GM19240 (cell line): ENCODE measurements around the gene SVIL.
"Not testable (repeated sequence)": the region's sequence is repeated elsewhere in the genome, so short reads cannot be mapped to it uniquely, and the experiment has no call there.

ENCODE experiments used
- DNase-seq: peaks from one replicate; pipeline ENCODE4 v3.0.0; 2011; ENCODE audit warnings: low spot score; ENCODE audit not compliant: insufficient read length

Gene SVIL

DNA sequence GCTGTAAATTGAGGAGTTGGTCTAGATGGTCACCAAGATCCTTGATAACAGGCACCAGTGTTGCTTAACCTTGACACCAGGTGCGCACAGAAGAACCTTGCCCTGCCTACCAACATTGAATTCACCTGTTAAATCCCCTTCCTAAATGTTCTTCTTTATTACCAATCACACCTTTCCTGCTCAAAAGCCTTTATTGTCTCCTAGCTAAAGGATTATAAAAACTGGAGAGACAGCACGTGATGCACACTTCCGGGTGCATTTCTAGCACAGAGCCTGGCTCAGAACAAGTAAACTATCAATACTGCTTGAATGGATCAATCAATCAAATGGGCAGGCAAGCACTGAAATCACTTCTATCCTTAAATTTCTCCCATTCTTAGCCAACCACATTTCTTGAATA lies 56.3 kb downstream of the SVIL start:
- DNase-seq: no peak

DNA sequence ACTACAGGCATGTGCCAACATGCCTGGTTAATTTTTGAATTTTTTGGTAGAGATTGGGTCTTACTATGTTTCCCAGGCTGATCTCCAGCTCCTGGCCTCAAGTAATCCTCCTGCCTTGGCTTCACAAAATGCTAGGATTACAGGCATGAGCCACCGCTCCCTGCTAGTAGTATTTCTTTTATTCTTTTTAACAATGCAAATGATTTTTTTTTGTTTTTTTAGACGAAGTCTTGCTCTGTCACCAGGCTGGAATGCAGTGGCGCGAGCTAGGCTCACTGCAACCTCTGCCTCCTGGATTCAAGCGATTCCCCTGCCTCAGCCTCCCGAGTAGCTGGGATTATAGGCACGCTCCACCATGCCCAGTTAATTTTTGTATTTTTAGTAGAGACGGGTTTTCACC lies 58.1 kb downstream of the SVIL start:
- DNase-seq: no peak

DNA sequence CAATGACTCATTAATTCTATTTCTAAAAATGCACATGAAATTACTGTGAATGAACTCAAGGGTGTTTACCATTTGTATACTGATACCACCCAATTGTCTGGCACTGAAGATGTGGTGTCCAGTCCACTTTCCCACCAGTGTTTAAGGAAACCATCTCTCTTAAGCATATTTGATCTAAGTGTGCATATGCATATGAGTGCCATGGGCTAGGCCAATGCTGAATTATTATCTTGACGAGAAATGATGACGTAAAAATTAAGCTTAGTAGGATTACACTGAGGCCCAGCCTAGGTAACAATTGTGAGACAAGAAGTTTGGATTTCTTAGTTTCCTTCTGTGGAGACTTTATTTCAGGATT lies 59.7 kb downstream of the SVIL start:
- DNase-seq: no peak

DNA sequence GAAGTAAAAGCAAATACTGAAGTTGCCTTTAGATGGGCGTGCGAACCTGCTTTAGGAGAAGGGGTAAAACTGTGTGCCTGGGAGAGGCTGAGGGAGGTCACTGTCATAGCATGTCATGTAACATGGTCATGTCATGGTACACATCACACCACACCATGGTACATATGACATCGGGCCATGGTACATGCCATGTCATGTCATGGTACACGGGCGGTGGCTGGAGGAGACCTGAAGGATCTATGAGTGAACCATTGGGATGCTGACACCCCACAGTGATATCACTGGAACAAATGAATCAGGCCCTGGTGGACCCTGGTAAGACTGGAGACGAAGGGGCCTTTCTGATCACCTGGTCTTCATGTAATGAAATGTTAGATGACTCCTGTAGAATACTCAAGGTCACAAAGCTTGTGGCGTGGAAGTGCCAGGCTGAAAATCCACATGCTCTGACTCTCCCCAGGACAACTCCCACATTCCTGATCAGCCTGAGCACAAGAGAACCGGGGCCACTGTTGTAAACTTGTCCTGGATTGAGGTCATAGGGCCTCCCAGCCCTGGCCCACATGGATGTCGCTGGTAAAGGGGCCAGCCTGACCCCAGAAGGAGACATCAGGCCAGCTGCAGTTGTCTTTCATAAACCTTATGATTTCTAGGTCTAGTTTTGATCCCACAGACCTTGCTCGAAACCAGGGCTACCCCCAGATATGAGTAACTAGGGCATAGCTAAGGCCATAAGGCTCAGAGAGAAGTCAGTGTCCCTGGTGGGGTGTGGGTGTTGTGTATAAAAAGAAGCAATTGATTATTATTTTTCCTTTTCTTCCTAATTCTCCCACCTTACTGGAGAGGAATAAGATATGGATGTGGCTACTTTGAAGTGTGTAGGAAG lies 60.3 kb downstream of the SVIL start:
- not testable (repeated sequence) for DNase-seq

DNA sequence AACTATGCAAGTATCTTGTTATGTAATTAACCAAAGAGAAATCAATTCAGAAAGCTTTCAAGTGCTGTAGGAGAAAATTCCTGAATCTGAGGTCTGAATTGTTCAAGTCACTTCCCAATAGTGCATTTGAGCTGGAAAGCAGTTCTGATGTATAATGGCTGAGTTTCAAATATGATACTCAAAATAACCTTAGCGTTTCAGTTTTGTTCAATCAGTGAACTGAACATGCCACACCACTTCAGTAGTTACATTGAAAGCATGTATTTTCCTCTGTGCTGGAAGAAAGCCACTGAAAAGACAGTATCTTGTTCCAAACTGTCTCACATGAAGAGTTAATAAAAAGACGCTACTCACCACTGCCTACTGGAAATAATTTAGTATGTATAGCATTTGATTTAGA lies 64.5 kb downstream of the SVIL start:
- not testable (repeated sequence) for DNase-seq

DNA sequence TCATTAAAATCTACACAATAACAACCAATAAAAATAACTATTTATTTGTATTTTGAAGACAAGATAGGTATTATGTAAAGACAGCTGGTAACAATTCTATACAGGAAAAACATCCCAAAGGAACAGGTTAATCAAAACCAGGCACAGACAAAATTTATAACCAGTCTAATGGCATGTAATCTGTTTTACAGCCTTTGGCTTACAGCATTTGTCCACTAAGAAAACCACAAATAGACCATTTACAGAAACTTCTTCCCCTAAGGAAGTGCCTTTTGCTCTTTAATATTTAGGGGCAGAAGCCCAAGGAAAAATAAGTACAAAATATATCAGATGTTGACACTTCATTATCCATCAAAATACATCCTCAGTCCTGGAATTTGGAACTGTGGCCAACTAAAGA lies 65.0 kb downstream of the SVIL start:
- no peak for DNase-seq

DNA sequence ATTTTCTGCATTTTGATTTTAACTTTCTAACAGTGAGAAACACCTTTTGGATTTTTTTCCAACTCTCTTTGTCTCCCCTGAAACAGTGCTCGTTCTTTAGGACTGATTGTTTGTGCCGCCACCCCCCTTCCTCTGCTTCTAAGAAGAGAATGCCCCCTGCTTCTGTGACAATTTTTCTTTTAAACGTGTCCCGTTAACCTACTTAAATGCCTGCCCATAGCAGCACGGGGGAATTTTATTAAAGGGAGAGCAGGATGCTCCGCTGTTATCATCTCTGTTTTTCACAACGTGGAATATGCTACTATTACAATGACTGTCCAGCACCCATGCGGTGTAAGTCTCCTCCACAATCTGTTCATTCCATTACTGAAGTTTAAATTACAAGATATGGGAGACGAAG lies 67.8 kb downstream of the SVIL start:
- no peak for DNase-seq

DNA sequence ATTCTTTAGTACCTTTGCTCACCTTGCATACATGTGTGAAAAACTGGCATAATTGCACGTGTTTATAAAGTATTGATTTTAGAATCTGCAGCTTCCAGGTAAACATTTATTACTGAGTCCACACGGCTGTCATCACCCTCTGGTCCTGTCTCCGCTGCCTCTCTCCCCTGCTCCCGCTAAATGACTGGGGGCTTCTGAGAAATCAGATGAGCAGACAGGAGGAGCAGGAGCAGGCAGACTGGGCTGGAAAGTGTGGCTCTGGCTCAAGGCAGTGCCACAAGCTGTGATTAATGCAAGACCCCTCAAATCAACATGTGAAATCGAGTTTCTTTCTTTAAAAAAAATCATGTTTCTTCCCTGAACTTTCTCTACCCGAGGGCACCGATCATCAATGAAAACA lies 68.6 kb downstream of the SVIL start:
- DNase-seq: not testable (repeated sequence)

DNA sequence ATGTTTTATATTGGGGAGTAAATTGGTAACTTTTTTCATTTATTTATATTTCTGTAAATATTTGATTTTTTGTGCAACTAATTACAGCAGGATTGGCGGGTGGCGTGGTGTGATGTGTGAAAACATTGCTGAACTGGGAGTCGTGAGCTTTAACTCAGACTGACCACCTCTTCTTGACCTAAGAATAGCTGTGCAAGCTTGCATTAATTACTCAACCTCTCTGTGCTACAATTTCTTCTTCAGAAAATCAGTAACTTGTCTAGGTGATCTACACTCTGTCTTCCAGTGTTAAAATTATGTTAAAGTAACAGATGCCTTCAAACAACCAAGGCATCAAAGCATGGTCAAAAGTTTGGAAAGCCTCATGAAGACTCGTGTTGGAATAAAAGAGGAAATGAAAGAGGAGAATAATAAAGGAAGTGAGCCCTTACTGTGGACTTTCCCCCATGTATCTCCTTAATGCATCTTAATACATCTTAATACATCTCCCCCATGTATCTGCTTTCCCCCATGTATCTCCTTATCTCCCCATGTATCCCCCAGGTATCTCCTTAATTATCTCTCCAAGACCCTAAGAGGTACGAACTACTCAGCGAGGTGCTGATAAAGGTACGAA lies 71.2 kb downstream of the SVIL start:
- DNase-seq: no peak

DNA sequence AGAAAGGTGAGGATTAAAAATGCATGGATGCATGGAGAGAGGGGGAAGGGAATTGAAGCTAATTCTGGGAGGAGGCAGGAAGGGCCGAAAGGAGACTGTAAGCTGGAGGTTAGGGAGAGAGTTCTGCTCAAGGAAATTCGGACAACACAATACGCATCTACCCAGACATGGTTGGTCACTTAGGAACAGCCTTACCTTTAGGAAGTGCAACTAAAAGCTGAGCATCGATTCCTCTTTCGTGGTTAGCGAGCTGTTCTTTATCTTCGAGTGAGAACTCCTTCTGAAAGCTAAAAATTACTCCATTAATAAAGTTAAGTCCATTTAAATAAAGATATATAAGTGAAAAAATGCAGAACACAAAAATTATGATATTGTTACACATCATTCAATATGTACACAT lies 71.8 kb downstream of the SVIL start:
- DNase-seq: not testable (repeated sequence)

DNA sequence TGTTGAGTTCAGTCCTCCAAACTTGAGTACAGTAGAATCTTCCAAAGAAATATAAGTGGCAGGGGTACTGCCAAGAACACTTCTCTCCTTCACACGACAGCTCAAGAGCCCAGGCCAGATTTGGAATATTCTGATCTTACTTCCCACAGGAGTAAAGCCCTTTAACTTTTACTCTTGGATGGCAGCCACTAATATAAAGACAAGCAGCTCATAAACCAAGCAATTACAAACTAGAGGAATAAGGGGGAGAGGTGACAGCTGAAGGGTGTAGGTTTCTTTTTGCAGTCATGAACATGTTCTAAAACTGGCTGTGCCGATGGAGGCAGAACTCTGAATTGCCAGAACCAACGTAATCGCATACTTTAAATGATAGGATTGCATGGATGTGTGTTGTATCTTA lies 74.8 kb downstream of the SVIL start:
- DNase-seq: no peak

DNA sequence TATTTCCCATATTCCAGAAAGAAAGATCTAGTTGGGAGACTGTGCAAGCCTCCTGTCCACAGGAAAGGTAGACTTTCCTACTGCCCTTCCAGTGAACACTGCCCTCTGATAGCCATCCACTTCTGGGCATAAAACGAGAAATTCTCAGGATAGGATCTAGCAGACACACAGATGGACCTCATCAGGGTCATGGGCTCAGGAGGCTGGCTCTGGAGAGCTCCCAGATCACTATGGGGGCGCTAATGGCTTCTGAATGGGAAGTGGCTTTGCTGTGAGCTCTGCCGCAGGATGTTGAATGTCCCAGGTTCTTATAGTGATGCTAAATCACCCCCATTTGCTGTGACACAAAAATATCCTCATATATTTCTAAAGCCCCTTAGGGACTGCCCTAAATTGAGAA lies 77.1 kb downstream of the SVIL start:
- no peak for DNase-seq

DNA sequence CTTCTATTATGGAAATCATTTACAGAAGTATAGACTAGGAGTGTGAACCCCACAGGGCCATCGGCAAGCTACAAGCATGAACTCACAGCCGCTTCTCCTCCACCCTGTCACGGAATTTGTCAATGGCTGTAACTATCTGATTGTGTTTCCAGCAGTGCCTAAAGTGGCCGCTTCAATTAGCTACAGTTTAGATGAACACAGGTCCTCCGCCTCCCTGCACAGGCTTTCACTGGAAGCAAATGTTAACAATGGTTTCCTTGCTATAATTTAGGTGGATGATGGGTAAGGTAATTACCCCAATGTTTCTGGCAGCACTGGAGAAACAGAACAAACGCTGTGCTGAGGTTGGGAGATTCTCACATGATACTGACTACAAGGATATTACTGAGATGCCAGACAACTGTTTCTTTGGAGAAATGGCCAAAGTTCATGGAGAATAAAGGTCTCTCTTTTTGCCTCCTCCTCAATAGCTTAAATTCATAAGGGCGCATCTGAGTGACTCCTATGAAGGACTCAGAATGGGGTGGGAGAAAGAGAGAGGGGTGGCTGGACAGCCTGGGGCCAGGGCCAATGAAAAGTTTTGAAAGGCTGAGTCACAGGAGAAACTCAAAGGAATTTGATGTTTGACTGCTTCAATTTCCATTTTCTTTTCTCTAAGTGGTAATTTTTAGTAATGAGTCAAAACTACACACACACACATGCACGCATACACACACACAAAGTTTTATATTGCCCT lies 78.9 kb downstream of the SVIL start:
- no peak for DNase-seq

DNA sequence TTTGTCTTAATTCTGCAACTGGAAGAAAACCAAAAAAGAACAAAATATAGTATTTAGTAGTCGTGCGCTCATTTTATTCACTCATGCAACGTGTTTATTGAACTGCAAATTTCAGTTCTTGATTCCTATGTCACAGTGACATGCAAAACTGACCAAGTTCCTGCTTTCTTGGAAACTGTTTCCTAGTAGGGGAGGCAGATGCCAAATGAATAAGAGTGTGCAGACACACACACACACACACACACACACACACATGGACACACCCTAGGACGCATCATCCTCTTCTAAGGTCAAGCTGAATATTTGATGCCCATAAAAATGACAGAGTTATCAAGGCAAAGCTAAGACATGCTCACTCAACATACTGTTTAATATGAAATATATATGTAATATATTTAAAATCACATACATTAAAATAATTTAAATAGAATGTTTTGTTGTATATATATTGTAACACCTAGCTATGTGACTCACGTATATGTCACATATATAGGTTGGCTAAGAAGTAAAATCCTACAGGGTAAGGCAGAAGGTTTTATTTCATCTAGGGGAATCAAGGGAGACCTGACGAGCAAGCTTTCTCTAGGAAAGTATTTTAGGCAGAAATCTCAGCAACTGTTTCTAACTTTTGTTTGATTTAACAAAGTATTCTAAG lies 79.6 kb downstream of the SVIL start:
- no peak for DNase-seq

DNA sequence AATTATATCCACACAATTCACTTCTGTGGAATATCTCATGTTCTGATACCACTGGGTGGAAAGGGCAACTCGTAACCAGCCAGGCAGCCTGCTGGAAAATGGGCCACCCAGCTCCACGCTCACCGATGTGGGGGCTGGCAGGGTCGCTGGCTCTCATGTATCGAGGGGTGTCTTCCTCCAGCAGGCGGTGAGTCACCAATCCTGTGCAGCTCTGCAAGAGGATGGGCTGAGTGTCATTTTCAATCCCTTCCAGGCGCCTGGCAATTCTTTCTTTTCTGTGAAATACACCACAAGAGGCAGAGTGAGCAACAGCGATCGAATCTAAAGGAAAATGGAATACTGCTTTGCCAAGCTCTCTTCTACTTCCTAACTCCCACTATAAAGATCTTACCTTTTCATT lies 80.1 kb downstream of the SVIL start:
- DNase-seq: no peak

DNA sequence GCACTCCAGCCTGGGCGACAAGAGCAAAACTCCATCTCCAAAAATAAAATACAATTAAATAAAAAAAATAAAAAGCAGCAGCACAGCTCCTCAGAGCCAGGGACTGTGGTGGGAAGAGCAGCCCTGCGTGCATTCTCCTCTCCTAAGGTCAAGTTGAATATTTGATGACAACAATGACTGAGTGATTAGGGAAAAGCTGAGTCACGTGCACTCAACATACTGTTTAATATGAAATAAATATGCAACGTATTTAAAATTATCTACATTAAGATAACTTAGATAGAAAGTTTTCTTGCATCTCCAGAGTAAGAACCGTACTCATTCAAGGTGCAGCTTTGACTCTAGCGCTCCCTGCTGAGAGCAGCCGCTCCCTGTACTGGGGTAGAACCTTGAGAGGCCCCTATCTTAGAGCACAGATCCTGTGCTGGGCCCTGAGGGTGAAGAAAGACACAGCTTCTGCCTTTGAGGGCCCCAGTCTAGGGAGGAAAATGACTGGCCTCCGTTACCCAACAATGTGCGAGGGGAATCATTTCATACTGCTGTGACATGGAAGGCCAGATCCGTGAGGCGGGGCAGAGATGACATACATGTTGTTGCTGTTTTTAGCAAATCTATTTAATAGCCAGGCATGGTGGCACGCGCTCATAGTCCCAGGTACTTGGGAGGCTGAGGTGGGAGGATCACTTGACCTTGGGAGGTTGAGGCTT lies 81.1 kb downstream of the SVIL start:
- DNase-seq: no peak

DNA sequence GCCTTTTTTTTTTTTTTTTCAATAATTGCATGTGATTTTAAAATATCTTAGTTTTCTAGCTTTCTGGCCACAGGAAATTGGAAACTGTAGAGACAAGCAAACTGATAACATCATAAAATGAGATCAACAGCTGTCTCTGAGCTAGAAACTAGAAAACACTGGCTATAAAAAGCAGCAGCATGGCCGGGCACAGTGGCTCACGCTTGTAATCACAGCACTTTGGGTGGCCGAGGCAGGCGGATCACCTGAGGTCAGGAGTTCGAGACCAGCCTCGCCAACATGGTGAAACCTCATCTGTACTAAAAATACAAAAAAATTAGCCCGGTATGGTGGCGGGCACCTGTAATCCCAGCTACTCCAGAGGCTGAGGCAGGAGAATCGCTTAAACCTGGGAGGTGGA lies 81.7 kb downstream of the SVIL start:
- not testable (repeated sequence) for DNase-seq

DNA sequence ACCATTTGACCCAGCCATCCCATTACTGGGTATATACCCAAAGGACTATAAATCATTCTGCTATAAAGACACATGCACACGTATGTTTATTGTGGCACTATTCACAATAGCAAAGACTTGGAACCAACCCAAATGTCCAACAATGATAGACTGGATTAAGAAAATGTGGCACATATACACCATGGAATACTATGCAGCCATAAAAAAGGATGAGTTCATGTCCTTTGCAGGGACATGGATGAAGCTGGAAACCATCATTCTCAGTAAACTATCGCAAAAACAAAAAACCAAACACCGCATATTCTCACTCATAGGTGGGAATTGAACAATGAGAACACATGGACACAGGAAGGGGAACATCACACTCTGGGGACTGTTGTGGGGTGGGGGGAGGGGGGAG lies 85.3 kb downstream of the SVIL start:
- not testable (repeated sequence) for DNase-seq

DNA sequence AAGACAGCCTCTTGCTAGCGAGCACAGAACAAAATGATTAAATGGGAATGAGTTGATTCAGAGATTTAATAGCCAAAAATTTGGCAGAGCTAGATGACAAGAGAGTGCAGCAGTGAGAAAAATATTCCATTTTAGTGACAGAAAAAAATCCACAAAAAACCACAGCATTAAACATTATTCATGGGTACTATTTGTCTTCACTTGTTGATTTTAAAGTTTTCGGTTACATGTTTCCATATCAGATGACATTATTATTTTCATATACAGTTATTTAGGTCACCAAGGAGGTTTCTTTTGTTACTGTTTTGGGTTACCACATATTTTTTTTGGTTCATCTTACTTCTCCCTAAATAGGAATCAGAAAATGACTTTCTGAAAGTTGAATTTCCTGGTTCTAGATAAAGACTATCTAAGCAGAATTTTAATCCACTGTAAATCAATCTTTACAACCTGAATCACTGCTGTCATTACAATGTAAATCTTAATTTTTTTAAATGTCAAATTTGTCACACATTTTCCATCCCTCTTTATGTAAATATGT lies 87.9 kb downstream of the SVIL start:
- no peak for DNase-seq

DNA sequence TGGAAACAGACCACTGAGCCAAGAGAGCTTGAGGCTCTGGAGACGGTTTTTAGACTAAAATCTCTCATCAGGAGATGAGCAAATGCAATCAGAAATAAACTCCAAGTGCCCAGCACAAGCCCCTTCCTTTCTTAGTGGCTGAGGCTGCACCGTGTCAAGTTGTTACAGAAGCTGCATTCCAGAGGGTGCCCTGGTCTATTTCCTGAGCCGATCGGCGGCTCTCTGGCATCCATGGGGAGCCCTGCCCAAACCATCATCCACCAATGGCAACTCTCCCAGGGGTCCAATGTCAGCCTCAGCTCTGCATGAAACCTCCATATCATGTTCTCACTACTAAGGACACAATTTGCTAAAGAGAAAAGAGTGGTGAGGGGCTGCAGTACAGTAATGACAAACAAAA lies 89.6 kb downstream of the SVIL start:
- DNase-seq: no peak

DNA sequence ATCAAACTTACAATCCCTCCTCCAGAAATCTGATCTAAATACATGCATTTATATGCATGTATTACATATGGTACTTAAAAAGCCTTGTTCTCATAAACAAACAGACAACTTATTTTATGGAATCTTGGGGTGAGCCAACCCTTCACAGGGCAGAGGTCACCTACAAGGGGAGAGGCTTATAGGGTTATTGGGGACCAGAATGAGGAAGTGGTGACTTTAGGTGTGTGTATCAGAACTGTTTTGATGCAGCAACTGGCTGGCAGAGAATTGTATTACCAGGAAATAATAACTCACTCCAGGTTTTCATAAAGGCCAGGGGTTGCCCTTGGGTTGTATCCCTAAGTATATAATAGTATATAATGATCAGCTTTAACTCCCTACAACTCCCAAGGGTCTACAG lies 91.1 kb downstream of the SVIL start:
- DNase-seq: no peak
